D721Med (cell line): ENCODE results near the gene CNOT6.

ENCODE experiments used
- DNase-seq: peaks from one replicate; pipeline ENCODE4 v3.0.0; 2011; ENCODE audit warnings: low spot score; ENCODE audit not compliant: insufficient read length
- FAIRE-seq: peaks from 2 replicates; lab custom pipeline; 2011; peaks lifted over from hg19 to GRCh38; lab: Jason Lieb, UNC
- CTCF ChIP-seq: IDR thresholded peaks from 2 replicates; pipeline ENCODE4 v1.5.1; 2012; ENCODE audit warnings: mild to moderate bottlenecking, control low read depth; ENCODE audit not compliant: insufficient read depth; ENCODE audit errors: missing control alignments

CNOT6 gene

GRCh38 chr5:180613814-180614188, 119.6 kb downstream of the CNOT6 start:
- TF ChIP-seq CTCF, result no peak
- FAIRE-seq, result no peak
- DNase-seq, result no peak

- FAIRE-seq, result no peak
- TF ChIP-seq CTCF, result no peak
- DNase-seq, result no peak
These were observed 124.3 kb downstream of the CNOT6 start for GRCh38 chr5:180618487-180618828.

GRCh38 chr5:180618829-180619562, 124.8 kb downstream of the CNOT6 start:
- peak; percentile 93 for DNase-seq
- FAIRE-seq, result no peak

GRCh38 chr5:180619563-180619915, 125.4 kb downstream of the CNOT6 start:
- no peak for TF ChIP-seq CTCF
- DNase-seq (no peak), FAIRE-seq (no peak)

More at GRCh38 chr5:180618829-180619562, 124.8 kb downstream of the CNOT6 start:
- TF ChIP-seq CTCF, result peak; percentile 40

- DNase-seq, result no peak
- no peak for FAIRE-seq
- TF ChIP-seq CTCF, result no peak
These were observed 125.8 kb downstream of the CNOT6 start for GRCh38 chr5:180620014-180620413.

GRCh38 chr5:180621311-180621710, 127.1 kb downstream of the CNOT6 start:
- no peak for FAIRE-seq
- no peak for DNase-seq
- no peak for TF ChIP-seq CTCF

GRCh38 chr5:180622910-180623309, 128.7 kb downstream of the CNOT6 start:
- FAIRE-seq, result no peak
- DNase-seq, result no peak
- TF ChIP-seq CTCF, result no peak
